GM18870 (cell line): ENCODE measurements around the gene NPC1L1.
"Not testable (repeated sequence)": the region's sequence is repeated elsewhere in the genome, so short reads cannot be mapped to it uniquely, and the experiment has no call there.

ENCODE experiments used
- ATAC-seq: cut with Tn5 transposase; IDR thresholded peaks from one replicate; pipeline ENCODE4 v1.9.1; 2021; ENCODE audit warnings: moderate library complexity; ENCODE audit not compliant: unreplicated experiment

The NPC1L1 gene

DNA sequence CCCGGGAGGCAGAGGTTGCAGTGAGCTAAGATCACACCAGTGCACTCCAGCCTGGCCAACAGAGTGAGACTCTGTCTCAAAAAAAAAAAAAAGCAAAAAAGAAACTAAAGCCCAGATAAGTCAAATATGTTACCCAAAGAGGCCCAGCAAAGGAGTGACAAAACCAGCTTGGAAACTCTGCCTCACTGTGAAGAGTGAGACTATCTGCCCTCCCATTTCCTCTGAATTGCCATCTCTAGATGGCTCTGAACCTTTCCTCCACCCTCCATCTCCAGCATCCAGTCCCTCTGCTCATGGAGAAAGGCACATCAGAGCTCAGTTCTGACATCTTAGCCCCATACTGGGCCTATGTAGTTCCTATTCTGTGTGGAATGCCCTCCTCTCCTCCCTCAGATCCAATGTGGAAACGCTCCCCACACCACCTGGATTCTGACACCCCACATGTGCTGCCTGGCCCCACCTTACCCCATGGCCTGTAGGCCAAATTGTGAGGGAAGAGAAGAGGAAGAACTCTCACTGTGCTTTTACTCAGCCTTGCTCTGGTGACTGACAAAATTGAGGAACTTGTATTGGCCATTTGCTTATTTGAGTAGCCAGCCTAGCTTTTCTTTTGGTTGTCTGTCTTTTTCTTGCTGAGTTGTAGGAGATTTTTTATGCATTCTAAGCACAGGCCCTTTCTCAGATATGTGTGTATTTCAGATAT, 32.7 kb downstream of the NPC1L1 start:
- no peak for ATAC-seq

DNA sequence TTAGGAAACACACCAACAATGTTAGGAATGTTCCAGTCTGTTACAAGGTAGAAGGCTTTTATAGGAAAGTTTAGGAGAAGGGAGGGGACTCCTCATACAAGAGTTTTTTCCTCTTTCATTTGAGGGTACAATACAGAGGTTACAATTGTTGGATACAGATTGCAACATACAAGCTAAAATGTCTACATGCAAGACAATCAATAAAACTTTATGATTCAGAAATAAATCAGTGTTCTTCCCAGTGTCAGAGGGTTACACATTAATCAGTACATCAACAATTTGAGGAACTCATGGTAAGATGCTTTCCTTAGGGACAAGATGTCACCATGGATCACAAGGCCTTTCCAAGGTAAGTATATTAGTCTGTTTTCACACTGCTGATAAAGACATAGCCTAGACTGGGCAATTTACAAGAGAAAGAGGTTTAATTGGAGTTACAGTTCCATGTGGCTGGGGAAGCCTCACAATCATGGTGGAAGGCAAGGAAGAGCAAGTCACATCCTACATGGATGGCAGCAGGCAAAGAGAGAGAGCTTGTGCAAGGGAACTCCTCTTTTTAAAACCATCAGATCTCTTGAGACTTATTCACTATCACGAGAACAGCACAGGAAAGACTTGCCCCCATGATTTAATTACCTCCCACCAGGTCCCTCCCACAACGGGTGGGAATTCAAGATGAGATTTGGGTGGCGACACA, 34.4 kb downstream of the NPC1L1 start:
- ATAC-seq: not testable (repeated sequence)

DNA sequence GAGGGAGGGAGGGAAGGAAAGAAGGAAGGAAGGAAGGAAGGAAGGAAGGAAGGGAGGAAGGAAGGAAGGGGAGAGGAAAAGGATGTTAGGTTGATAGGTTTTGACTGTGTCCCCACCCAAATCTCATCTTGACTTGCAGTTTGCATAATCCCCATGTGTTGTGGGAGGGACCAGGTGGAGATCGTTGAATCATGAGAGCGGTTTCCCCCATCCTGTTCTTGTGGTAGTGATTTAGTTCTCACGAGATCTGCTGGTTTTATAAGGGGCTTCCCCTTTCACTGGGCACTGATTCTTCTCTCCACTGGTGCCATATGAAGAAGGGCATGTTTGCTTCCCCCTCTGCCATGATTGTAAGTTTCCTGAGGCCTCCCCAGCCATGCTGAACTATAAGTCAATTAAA, 35.5 kb downstream of the NPC1L1 start:
- no peak for ATAC-seq

DNA sequence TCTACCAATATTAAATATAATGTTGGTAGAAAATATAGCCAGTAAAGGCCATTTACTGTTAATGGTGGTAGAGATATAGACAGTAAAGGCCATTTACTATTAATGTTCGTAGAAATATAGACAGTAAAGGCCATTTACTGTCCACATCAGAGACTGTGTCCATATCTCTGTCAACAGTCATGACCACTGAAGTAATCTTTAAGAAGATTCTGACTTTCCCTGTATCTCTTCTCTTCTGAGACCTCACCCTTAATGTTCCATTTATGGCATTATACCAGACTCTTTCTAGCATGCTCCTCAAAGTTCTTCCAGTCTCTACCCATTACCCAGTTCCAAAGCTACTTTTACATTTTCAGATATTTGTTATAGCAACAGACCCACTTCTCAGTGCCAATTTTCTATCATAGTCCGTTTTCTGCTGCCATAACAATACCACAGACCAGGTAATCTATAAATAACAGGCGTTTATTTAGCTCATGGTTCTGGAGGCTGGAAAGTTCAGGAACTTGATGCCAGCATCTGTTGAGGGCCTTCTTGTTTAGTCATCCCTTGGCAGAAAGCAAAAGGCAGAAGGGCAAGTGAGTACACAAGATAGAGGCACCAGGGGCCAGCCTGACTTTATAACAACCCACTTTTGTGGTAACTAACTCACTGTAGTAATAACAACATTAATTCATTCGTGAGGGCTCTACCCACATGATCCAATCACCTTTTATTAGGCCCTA, 42.7 kb downstream of the NPC1L1 start:
- ATAC-seq: no peak

DNA sequence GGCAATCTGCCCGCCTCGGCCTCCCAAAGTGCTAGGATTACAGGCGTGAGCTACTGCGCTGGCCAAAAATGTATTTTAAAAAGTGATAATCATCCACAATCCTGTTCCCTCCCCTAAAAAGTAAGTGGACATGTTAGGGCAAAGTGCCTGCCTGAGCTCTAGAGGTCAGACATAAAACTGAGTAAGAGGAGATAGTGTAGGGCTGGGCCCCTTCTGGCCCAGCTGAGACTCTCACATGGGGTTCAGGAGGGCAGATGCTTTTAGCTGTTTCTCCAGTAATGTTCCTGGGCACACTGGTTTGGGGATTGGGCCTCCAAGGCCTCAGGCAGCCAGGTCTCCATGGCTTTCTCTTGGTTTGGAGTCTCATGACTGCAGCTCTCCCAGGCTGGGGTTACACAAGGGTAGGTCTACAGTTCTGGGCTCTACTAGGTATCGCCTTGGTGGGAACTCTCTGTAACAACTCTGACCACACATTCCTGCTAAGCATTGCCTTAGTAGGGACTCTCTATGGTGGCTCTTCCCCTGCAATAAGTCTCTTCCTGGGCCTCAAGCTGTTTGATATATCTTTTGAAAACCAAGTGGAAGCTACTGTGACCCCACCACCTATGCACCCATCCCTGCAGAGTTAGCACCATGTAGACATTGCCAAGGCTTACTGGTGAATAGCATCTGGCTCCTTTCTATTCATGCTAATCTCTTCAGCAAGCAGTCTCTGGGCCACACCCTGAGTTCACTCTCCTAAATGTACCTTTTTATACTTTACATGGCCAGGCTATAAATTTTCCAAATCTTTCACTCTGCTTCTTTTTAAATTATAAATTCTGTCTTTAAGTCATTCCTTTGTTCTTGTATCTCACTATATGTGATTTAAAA, 43.7 kb downstream of the NPC1L1 start:
- ATAC-seq: no peak

DNA sequence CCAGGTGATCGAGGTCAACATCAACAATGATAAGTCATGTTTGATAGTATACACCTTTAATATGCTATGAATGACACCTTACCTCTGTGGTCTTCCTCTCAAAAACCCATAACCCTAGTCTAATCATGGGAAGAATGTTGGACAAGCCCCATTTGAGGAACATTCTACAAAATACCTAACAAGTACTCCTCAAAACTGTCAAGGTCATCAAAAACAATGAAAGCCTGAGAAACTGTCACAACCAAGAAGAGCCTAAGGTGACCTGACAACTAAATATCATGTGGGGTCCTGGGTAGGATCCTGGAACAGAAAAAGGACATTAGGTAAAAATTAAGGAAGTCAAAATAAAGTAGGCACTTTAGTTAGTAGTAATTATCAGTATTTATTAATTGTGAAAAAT, 44.7 kb downstream of the NPC1L1 start:
- ATAC-seq: no peak

DNA sequence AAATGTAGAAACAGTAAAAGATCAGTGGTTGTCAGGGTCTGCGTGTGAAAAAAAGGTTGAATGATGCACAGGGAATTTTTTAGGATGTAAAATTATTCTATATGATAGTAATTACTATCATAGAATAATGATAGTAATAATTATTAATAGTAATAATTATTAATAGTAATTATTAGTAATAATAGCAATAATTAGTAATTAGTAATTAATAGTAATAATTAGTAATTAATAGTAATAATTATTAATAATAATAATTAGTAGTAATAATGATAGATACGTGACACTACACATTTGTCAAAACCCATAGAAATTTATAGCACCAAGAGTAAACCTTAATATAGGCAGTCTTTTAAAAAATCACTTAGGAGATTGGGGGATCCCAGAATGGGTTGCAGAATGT, 46.2 kb downstream of the NPC1L1 start:
- ATAC-seq: no peak

DNA sequence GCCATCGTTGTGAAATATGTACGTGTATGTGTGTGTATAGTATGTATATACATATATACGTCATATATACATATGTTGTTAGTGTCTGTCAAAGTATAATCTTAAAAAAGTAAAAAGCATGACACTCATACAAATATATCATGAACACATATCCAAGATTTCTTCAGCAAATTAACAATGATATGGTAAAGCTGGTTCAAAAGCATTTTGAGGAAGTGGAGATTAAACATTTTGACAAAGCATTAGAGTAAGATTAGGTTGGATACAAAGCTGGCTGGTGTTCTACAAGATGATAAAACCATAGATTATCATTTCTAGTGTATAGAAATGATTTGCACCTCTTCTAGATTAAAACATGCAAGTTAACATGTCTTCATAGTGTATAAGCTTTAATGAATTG, 49.9 kb downstream of the NPC1L1 start:
- no peak for ATAC-seq

DNA sequence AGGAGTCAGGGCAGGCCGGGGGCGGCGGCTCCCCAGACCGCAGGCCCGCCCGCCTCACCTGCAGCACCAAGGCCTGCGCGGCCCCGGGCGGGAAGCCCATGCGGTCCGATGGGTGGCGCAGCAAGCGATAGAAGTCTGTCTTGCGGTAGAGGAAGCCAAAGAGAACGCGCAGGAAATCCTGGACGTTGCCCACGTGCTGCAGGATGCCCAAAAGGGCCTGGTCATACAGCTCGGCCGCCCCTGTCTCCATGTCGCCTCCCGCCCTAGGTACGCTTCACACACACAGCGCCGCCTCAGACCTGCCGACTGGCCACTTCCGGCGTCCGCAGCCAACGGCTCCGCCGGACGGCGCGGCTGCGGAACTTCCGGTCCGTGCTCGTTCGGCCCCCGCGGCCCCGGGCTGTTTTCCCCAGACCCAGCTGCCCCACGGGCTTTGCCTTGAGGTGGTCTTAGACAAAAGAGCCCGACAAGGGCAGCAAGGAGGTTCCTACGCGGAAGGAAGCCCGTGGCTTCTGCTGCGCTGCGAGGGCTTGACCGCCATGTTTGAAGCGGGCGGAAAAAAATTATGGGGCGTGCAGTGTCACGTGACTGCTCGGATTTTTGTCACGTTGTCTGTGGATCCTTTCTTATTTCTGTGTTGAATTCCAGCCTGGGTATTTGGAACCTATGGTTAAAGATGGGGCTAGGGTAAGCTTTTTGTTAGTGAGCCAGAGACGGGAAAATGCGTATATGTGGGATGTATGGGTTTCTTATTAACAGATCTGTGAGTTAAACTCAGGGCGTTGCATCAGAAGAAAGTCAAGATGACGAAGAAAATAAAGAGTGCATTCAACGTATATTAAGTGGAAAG, 50.6 kb downstream of the NPC1L1 start, which contains the start of gene NUDCD3:
TSS of gene NUDCD3 (minus strand) at position 308 of the 850 bp plus-strand sequence. CDS start at position 250, 58 bp downstream.
- ATAC-seq: peak; percentile 75

DNA sequence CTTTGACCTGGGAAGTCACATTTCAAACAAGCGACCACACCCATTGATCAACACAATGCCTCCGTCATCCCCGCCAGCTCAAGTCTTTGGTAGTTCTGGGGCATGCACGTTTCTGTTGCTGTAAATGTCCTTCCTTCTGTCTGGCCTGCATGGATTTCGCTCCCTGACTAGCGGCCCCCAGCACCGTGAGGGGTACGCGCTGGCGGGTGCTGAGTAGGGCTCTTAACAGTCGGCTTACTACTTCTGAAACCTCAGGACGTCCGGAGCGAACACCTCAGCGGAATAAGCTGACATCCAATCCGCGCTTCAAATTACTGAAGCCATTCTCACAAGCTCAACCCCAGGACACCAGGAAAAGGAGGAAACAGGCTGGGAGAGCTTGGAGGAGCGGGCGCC, 51.2 kb downstream of the NPC1L1 start:
- ATAC-seq: no peak

DNA sequence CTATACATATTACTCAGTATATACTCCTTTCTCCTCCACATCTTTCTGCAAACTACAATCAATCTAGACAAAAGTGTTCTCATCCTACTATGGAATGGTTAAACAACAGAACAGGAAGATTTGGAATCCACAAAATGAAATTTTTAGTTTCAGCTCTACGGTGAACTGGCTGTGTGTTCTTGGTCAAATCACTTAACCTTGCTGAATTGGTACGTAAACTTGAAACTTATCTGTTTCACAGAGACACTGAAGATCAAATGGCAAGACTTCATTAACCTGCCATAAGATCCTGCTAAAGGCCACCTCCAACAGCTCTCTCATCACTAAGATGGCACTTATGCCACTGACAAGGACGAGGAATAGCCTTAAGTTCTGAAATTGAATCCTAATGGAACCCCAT, 52.2 kb downstream of the NPC1L1 start:
- no peak for ATAC-seq

DNA sequence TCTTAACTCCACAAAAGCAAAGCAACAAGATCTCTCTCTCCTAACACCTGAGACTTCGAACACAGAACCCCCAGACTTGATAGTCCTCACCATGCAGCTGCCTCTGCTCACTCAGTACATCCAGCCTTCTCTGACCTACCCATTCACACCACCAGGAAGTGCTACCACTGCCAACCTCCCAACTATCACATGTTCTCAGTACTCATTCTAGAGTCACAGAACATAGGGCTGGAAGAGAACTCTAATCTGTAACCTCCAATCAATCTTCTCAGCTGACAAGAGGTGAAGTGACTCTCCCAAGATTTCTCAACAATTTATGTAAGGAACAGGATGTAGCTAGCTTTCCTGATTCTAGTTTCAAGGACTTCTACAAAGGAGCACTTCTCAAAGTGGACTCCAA, 54.4 kb downstream of the NPC1L1 start:
- no peak for ATAC-seq

DNA sequence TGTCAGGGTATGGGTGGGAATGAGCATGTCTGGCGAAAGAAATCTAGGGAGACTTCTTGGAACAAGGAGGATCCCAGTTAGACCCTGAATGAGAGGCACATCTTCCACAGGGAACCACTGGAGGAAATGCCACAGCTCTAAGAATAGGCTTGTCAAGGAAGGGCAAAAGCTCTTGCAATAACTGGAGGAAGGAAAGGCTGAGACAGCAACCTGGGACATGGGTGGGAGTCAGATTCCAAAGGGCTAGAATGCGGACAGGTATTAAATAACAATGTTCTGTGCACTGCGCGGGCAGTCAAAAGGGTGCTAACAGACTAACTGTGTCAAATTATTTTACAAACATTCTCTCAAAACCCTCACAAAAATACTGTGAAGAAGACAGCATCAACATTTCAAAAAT, 55.1 kb downstream of the NPC1L1 start:
- no peak for ATAC-seq

DNA sequence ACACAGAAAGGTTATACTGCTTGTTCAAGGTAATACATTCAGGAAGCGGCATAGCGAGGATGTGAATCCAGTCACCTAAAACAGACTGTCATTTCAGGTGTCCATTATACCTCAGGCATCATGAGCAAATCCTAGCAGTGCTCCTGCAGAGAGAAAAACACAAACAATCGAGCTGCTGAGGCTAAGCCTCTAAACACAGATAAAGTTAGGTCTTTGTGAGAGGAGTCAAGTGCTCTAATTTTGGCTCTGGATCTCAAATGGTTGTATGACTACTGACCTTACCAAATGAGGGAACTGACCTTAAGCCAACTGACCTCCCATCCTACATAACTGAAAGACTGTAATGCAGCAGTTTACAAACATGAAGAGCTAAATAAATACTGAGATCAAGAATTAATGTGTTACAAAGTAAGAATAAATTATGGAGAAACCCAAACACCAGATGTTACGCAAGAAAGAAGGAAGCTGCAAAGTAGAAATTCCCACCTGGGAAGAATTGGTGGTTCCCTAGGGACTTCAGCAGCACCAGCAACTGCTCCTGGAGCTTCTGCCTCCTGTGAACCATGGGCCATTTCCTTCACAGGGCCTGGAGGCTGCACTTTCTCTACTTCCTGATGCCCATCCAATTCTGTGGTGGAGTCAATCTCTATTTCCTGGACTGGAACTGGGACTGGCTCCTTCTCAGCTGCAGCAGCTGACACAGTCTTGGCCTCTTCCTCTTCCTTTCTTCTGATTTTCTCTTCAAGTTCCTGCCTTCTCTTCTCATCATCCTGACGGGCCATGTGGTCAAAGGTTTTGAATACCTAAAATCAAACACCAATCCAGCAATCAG, 56.4 kb downstream of the NPC1L1 start:
- ATAC-seq: no peak

DNA sequence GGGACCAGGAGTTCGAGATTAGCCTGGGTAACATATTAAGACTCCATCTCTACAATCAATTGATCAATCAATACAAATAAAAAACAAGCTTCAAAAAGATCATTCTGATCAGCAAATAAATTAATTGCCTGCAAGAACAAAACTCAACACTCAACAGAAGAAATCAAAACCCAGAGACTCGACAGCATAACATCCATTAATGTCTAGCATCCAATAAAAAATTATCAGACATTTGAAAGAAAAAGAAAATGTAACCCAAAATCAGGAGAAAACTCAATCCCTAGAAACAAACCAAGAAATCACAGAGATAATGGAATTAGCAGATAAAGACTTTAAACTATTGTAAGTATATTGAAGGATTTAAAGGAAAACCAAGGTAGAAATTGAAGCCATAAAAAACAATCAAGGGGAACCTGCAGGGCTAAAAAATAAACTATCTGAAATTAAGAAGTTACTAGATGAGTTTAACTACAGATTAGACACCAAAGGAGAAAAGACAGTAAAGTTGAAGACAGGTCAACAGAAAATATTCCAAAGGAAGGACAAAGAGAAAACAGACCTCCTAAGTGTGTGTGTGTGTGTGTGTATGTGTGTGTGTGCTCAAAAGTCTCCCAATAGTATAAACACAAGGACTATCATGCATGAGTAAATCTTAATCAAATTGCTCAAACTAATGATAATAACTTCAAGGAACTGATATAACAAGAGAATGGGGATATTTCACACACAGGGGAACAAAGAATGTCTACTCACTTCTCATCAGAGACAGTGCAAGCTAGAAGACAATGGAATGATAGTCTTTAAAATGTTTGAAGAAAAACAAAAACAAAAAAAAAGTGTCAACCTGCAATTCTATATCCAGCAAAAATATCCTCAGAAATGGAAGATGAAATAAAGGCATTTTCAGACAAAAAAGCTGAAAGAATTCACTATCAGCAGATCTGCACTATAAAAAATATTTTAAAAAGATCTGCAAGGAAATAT, 58.3 kb downstream of the NPC1L1 start:
- ATAC-seq: no peak

DNA sequence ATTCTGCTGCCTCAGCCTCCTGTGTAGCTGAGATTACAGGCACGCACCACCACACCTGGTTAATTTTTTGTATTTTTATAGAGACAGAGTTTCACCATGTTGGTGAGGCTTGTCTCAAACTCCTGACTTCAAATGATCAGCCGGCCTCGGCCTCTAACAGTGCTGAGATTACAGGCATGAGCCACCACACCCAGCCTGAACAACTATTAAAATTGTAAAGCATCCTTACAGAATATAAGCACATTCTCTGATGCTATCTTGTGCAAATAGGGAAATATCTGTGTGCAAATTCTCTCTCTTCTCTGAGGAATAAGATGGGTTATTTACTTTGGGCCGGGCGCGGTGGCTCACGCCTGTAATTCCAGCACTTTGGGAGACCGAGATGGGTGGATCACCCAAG, 63.2 kb downstream of the NPC1L1 start:
- ATAC-seq: no peak

DNA sequence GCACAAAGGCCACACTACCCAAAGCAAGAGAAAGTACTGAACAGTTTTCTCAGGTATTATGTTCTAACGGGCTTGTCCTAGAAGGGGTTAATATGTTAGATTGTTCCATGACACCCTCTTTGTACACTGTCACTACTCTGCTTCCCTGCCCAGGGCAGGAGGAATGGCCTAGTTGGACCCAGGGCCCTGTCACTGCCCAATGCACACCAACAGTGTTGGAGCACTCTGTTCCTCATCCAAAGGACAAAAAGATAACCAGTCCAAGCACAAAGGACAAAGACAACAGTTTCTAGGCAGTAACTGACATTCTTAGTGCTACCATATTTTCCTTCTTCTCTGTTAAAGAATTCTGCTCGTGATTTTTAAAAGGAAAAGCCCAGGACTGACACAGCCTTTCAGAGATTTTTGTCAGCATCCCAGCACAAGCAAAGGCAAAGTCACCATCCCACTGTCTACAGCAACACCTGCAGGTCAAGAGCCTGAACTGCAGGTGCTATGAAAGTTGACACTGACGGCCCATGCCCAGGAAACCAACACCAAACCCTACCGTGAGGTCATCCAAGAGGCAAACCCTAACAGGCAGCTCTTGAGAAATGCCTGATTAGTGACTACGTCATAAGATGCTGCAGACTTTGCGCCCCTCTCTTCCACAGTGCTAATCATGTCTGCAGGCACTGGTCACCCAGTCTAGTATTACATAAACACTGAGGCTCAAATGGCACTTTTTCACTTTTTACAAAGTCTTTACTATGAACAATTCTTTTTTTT, 63.9 kb downstream of the NPC1L1 start:
- no peak for ATAC-seq
